Cortex of kidney (tissue), 1 donor: Measurements from ENCODE around the gene WDR31.
"Not testable (repeated sequence)": the region's sequence is repeated elsewhere in the genome, so short reads cannot be mapped to it uniquely, and the experiment has no call there.

Experiments used
- DNase-seq: peaks from one replicate; lab custom pipeline; 2025; lab: John Stamatoyannopoulos, UW

The WDR31 gene

DNA sequence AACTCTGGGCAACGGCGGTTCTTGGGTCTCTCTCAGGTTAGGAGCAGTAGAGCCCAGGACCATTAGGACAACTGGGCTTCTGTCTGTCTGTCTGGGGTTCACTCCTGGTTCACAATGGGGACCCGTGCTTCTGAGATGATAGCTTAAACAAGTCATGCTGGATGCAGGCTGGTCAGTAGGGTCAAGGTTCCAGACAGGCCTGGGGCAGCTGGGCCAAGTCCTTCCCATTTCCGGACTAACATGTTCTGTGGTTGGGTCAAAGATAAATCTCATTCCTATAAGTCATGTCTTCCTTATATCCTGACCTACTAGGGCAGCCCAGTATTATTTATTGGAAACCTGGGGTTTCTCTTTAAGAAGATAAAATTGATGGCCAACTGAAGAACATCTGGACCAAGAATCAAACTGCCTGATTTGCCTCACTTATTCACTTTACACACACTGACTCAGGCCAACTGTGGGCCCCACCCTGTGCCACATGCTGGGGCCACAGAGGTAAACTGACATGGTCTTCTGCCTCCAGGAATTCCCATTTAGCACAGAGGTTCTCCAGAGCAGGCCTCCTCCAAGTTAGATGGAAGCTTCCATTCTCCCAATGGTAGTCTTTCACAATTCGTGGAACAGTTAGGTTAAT is 28.4 kb upstream of the WDR31 start:
- no peak for DNase-seq

GRCh38 chr9:113365652-113366051 is 25.6 kb upstream of the WDR31 start:
- not testable (repeated sequence) for DNase-seq

- DNase-seq = no peak
These were observed 24.9 kb upstream of the WDR31 start for GRCh38 chr9:113364951-113365350.

DNA sequence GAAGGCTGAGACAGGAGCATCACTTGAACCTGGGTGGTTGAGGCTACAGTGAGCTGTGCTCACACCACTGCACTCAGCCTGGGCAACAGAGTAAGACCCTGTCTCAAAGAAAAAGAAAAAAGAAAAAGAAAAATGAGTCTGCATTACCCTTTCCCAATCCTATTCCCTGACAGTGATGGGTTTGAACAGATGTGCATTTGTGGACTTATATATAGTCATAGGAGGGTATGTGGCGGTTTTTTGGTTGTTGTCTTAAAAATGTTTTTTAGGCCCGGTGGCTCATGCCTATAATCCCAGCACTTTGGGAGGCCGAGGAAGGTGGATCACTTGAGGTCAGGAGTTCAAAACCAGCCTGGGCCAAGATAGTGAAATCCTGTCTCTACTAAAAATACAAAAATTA is 23.3 kb upstream of the WDR31 start:
- DNase-seq = no peak

DNA sequence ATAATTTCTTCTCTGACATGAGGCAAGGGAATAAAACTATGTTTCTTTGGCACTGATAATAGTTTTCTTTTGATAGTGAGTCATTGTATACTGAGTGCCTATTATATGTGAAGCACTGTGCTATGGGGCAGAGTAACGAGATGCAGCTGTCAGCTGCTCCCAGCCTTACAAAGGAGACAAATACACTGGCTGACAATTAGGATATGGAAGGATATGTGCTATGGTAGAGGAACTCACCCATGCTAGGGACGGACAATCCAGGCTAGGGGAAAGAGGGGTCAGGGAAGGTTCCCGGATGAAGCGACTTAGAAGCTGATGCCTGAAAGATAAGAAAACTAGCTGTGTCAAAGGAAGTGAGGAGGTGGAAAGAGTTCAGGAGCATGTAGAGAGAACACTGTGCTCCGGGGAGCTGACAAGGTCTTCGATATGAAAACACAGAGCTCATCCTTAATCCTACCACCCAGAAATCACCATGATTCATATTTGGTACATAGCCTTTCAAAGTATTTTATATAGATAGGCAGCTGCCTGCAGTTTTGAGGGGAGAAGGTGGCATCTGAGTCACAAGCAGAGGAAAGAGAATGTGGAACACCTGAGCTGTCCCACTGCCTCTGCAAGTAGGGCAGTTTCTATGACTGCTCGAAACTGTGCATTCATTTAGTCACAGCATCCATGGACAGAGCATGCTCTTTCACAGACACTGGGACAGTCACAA is 21.4 kb upstream of the WDR31 start:
- DNase-seq = no peak

DNA sequence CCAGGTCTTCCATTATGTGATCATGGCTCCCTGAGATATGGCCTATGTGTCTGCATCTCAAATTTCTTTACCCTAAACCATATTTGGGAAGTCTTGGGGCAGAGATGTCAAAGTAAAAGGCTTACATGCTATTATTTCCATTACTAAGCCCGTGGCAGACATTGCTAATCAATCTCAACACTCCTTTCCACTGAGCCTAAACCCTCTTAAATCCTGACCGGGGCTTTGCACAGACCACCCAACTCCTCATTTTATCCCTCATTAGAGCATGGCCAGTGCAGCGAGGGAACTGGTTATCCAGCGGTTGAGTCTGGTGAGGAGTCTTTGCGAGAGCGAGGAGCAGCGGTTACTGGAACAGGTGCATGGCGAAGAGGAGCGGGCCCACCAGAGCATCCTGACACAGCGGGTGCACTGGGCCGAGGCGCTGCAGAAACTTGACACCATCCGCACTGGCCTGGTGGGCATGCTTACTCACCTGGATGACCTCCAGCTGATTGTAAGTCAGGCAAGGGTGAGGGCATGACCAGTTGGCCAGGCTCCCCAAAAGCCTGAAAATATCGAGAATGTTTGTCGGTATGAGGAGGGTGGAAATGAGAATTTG is 20.3 kb upstream of the WDR31 start:
- DNase-seq = no peak

- DNase-seq = no peak
These were observed 19.3 kb upstream of the WDR31 start for GRCh38 chr9:113359385-113359784.

DNA sequence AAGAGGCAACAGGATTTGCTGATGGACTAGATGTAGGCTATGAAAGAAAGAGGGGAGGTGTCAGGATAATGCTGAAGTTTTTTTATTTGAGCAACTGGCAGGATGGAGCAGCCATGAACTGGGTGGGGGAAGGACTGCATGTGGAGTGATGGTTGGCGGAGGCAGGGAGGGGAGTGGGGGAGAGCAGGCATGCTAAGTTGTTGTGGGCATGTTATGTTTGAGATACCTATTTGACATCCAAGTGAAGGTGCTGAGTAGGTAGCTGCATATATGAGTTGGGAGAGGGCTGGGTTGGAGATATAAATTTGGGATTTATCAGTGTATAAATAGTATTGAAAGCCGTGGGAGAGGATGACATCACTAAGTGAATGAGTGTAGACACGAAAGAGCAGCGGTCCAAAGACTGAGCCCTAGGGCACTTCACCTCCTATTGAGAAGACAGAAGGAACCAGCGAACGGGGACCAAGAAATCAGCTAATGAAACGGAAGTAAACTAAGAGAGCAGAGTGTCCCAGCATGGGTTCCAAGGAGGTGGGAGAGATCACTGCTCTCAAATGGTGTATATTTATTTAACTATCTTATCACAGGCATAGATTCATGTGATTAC is 16.7 kb upstream of the WDR31 start:
- DNase-seq = no peak

DNA sequence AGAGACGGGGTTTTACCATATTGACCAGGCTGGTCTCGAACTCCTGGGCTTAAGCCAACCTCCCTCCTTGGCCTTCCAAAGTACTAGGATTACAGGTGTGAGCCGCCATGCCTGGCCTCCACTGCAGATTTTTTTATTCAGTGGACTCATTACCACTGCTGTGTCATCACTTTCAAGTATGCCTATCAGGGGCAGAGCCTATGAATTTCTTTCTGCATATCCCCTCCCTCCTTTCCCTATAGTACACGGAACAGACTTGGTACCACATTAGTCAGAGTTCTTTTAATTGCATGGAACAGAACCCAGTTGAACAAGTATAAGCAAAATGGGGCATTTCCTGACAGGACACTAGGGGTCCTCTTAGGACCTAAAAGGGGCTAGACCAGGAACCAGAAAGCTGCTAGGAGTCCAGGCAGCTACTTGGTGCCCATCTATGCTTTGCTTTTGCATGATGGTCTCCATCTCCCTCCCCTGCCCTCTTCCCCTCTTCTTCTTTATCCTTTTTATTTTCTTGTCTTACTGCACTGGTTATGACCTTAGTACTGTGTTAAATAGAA is 15.0 kb upstream of the WDR31 start:
- no peak for DNase-seq

DNA sequence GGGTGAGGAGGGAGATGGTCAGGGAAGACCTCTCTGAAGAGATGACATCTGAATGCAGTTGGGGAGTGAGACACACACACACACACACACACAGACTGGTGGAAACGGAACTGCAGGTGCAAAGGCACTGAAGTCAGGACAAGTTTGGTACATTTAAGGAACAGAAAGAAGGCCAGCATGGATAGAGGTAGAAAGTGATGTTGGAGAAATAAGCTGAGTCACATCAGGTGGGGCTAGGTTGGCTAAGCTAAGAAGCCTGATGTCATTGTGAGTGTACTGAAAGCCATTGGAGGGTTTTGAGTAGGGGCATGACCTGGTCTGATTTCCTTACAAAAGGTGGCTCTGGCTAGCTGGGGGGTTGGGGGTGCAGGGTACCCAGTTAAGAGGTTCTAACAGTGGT is 12.3 kb upstream of the WDR31 start:
- DNase-seq = no peak

DNA sequence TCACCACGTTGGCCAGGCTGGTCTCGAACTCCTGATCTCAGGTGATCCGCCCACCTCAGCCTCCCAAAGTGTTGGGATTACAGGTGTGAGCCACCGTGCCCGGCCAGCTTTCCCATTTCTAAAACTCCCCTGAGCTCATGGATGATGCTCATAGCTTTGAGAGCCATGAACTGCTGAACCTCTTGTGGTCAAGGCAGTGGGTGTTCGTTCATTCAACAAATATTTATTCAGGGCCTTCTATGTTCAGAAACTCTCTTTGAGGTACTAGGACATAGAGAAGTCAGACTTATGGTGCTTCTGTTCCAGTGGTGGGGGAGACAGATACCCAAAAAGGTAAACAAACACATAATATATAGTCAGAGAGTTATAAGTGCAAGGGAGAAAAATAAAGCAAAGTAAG is 11.9 kb upstream of the WDR31 start:
- DNase-seq = no peak

- DNase-seq = no peak
These were observed 10.9 kb upstream of the WDR31 start for GRCh38 chr9:113350937-113351336.

DNA sequence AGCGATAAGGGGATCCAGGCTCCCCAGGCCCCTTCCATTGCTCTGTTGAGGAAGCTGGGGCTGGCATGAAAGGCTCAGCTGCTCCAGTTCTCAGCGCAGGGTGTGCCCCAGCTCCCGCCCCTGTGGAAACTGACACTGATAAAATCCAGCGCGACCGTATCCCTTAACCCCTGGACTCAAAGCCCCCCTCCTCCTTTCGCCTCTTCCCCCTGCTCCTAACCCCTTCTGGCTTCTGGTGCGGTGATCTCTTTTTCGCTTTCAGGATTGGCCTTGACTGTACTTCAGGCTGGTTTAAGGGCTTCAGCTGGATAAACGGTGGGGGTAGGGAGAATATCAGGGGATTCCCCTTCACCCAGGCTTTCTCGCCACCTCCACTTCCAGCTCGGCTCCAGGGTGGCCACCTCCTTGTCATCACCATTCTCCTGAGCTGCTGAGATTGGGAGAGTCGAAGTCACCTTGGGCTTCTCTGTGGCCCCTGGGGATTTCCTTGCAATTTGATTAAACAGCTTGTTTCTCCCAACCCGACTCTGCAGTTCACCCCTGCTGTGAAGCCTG is 10.1 kb upstream of the WDR31 start:
- DNase-seq = no peak

- no peak for DNase-seq
These were observed 9.5 kb upstream of the WDR31 start, which contains the start of gene BSPRY for GRCh38 chr9:113349445-113350094. Gene BSPRY (plus strand): TSS chr9:113349541. CDS start chr9:113349580, 39 bp downstream.

- DNase-seq = no peak
These were observed 9.0 kb upstream of the WDR31 start for GRCh38 chr9:113349066-113349444.

DNA sequence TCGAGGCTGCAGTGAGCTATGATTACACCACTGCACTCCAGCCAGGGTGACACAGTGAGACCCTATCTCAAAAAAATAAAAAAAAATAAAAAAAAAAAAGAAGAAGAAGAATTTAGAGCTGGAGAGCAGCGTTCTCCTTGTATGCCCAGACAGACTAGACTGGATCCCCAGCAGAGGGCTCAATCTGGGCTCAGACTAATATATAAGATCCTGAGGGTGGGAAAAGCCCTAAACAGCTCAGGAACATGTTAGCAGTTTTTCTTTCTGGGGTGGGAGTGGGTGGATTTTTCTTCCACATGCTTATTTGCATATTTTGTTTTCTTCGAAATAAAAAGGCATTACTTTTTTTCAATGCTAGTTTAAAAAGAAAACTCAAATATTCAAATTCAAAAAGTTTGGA is 8.4 kb upstream of the WDR31 start:
- DNase-seq = no peak

DNA sequence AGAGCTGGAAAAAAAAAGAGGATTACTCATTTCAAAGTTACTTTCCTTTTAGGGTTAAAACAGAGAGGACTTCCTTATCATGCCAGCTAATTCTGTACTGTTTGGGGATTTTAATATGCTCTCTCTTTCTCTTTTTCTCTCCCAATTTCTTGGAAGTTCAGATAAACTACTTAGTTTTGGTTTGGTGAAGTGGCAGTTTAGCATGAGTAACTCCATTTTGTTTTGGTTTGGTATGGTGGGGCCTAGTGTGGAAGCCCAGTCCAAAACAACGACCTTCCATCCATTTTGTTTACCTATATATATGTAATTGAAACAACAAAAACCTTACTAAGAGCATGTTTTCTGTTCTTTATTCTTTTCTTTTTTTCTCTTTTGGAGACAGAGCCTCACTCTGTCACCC is 5.6 kb upstream of the WDR31 start:
- DNase-seq = no peak

- DNase-seq = no peak
These were observed 5.1 kb upstream of the WDR31 start for GRCh38 chr9:113345190-113345589.

- no peak for DNase-seq
These were observed 3.7 kb upstream of the WDR31 start for GRCh38 chr9:113343732-113344231.

GRCh38 chr9:113341712-113342410 is 1.8 kb upstream of the WDR31 start:
- DNase-seq = no peak

DNA sequence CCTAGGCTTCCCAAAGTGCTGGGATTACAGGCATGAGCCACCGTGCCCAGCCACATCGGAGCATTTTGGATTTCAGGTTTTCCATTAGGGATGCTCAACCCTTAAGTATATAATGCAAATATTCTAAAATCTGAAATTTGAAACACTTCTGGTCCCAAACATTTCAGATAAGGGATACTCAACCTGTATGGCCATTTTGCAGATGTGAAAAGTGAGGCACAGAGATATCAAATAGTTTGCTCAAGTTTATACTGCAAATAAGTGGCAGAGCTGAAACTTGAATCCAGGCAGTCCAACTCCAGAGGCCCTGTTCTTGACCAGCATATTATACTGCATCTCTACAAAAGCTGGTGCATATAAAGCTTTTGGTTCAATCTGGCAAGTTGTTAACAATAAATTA is 2.4 kb downstream of the WDR31 start:
- DNase-seq = no peak
